CD4-positive, alpha-beta T cell treated with Interleukin-6 for 4 hours (primary cell): ENCODE measurements around the gene POLR1A.
"Not testable (repeated sequence)": the region's sequence is repeated elsewhere in the genome, so short reads cannot be mapped to it uniquely, and the experiment has no call there.

Source experiments
- DNase-seq: peaks from one replicate; pipeline ENCODE4 v3.0.0-alpha.2; 2020; ENCODE audit warnings: mixed read lengths

Gene POLR1A

GRCh38 chr2:85995648-85996529, 109.8 kb downstream of the POLR1A start:
- no peak for DNase-seq

- no peak for DNase-seq
Observed at GRCh38 chr2:85994897-85995647, 110.6 kb downstream of the POLR1A start.

GRCh38 chr2:85994421-85994777, 111.3 kb downstream of the POLR1A start:
- DNase-seq: no peak

GRCh38 chr2:85992611-85993010, 113.1 kb downstream of the POLR1A start:
- DNase-seq: no peak

- not testable (repeated sequence) for DNase-seq
Observed at GRCh38 chr2:85992053-85992452, 113.6 kb downstream of the POLR1A start.

- DNase-seq: no peak
Observed at GRCh38 chr2:85990084-85990483, 115.6 kb downstream of the POLR1A start.

GRCh38 chr2:85989288-85989865, 116.3 kb downstream of the POLR1A start:
- no peak for DNase-seq

- DNase-seq: no peak
Observed at GRCh38 chr2:85988914-85989270, 116.8 kb downstream of the POLR1A start.

GRCh38 chr2:85988175-85988913, 117.3 kb downstream of the POLR1A start:
- DNase-seq: no peak

GRCh38 chr2:85987266-85988174, 118.2 kb downstream of the POLR1A start:
- DNase-seq: no peak

GRCh38 chr2:85986121-85986520, 119.6 kb downstream of the POLR1A start:
- no peak for DNase-seq

GRCh38 chr2:85984788-85985187, 120.9 kb downstream of the POLR1A start:
- DNase-seq: no peak

GRCh38 chr2:85983766-85984165, 121.9 kb downstream of the POLR1A start:
- DNase-seq: no peak

GRCh38 chr2:85981579-85982247, 124.0 kb downstream of the POLR1A start:
- DNase-seq: no peak

GRCh38 chr2:85978883-85979780, 126.6 kb downstream of the POLR1A start:
- DNase-seq: no peak

GRCh38 chr2:85976106-85976920, 129.4 kb downstream of the POLR1A start:
- no peak for DNase-seq

GRCh38 chr2:85975581-85975980, 130.1 kb downstream of the POLR1A start:
- no peak for DNase-seq

- DNase-seq: no peak
Observed at GRCh38 chr2:85974390-85974789, 131.3 kb downstream of the POLR1A start.

GRCh38 chr2:85972355-85972754, 133.3 kb downstream of the POLR1A start:
- DNase-seq: no peak
